ENCODE results near the gene ARHGAP45.

DNA sequence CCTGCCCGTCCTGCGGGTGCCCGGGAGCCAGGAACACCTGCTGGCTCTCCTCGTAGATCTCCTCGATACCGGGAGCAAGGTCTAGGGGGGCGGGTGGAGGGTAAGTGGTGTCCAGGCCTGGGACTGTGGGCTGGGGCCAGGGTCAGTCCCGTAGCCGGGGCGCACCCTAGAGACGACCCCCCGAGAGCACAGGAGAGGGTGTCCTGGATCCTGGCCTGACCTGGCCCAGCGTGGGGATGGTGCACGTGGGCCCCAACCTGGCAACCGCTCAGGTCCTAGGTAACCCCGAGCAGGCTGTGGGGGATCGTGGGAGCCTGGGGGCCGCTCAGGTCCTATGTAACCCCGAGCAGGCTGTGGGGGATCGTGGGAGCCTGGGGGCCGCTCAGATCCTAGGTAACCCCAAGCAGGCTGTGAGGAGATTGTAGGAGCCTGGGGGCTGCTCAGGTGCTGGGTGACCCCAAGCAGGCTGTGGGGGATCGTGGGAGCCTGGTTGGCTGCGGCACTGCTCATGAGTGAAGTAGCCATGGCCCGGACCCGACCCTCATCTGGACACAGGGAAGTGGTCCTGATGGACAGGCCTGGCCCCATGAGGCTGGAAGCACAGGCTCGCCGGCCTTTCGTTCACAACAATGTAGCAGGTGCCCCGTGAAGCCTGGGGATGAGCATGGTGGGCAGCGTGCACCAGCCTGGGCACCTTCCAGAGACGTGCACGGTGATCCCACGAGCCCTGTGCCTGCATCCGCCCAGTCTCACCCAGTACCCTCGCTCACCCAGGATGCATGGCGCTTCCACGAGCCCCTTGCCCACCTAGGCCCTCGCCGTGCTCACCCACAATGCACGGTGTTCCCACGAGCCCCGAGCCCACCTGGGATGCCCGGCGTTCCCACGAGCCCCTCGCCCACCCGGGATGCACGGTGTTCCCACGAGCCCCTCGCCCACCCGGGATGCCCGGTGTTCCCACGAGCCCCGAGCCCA lies 43.0 kb downstream of the ARHGAP45 start:
- TF ChIP-seq POLR2AphosphoS5 (IDR thresholded peaks at IDR 0.05; ENCODE audit: borderline replicate concordance, low read depth, low read length) = no peak
- no peak for TF ChIP-seq EZH2 (IDR thresholded peaks at IDR 0.05)
